Stimulated activated CD4-positive, alpha-beta T cell treated with anti-CD3 and anti-CD28 coated beads, Interleukin-2, amount 100 ng/mL, for 48 hours (primary cell): ENCODE results near the gene UPK3A.
"Not testable (repeated sequence)": the region's sequence is repeated elsewhere in the genome, so short reads cannot be mapped to it uniquely, and the experiment has no call there.

Source experiments
- DNase-seq, 2 donors: peaks; one replicate each; pipeline ENCODE4 v3.0.0-alpha.2; 2020

UPK3A gene

GRCh38 chr22:45310331-45310976, 25.7 kb downstream of the UPK3A start:
- DNase-seq: no peak

- DNase-seq: no peak
These were observed 26.3 kb downstream of the UPK3A start for GRCh38 chr22:45310977-45311531.

GRCh38 chr22:45312415-45312814, 27.7 kb downstream of the UPK3A start:
- DNase-seq: no peak

GRCh38 chr22:45312856-45313255, 28.1 kb downstream of the UPK3A start:
- no peak for DNase-seq

GRCh38 chr22:45314054-45314721, 29.4 kb downstream of the UPK3A start:
- no peak for DNase-seq

GRCh38 chr22:45314786-45315185, 30.0 kb downstream of the UPK3A start:
- DNase-seq: no peak

GRCh38 chr22:45316796-45317526, 32.2 kb downstream of the UPK3A start:
- DNase-seq: no peak

GRCh38 chr22:45317551-45318167, 32.9 kb downstream of the UPK3A start:
- no peak for DNase-seq

GRCh38 chr22:45318168-45318557, 33.4 kb downstream of the UPK3A start:
- DNase-seq: peak; percentile 72

- DNase-seq: no peak
These were observed 34.0 kb downstream of the UPK3A start for GRCh38 chr22:45318558-45319323.

- DNase-seq: no peak
These were observed 34.6 kb downstream of the UPK3A start for GRCh38 chr22:45319324-45319685.

GRCh38 chr22:45320357-45320976, 35.7 kb downstream of the UPK3A start:
- DNase-seq: no peak

GRCh38 chr22:45321827-45322226, 37.1 kb downstream of the UPK3A start:
- DNase-seq: no peak

GRCh38 chr22:45322873-45323525, 38.2 kb downstream of the UPK3A start:
- no peak for DNase-seq

GRCh38 chr22:45323695-45324094, 38.9 kb downstream of the UPK3A start:
- no peak for DNase-seq

GRCh38 chr22:45324311-45324711, 39.6 kb downstream of the UPK3A start:
- DNase-seq: no peak

GRCh38 chr22:45328261-45328660, 43.5 kb downstream of the UPK3A start:
- DNase-seq: not testable (repeated sequence)

- no peak for DNase-seq
These were observed 44.2 kb downstream of the UPK3A start for GRCh38 chr22:45328822-45329529.

GRCh38 chr22:45329530-45329936, 44.8 kb downstream of the UPK3A start:
- DNase-seq: no peak

- no peak for DNase-seq
These were observed 45.8 kb downstream of the UPK3A start for GRCh38 chr22:45330548-45330947.

- no peak for DNase-seq
These were observed 46.7 kb downstream of the UPK3A start for GRCh38 chr22:45331486-45331885.
